ENCODE measurements around the gene ZNF827.

Gene ZNF827

DNA sequence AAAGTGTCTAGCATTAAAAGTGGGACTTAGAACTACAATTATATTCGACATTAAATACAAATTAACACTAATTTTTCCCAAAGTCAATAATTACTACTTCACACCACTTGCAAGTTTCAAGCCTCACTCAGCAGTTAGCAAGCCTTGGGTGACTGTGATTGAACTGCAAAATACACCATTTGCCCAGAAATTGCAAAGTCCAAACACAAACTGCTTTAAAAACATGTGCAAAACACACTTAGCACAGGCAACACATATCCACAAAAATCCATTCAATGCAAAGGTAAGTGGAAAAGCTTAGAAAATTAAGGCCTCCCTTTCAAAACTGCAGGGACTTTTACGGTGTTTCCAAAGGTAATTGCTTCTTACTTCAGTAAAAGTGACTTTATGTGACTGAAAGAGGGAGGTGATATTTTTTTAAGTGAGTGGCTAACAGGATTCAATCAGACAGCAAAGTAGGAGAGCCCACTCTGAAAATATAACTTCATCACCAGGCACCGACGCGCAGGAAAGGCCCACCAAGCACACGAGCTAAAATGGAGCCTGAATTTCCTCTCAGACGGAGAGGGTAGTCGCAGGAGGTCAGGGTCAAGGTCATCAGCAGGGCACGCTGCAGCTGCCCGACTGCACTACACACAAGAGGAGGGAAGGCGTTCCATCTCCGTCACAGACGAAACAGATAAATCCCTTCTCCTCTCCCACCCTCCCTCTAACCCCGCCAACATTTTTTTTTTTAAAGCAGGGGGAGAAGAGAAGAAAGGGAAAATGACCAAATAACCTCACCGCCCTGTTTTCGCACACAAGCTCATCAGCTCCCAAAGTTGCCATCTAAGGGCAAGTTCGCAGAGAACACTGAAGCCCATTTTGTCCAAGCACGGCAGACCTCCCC, 3.1 kb downstream of the ZNF827 start:
- no peak for DNase-seq (ENCODE audit: low read depth in 2 of 2)

DNA sequence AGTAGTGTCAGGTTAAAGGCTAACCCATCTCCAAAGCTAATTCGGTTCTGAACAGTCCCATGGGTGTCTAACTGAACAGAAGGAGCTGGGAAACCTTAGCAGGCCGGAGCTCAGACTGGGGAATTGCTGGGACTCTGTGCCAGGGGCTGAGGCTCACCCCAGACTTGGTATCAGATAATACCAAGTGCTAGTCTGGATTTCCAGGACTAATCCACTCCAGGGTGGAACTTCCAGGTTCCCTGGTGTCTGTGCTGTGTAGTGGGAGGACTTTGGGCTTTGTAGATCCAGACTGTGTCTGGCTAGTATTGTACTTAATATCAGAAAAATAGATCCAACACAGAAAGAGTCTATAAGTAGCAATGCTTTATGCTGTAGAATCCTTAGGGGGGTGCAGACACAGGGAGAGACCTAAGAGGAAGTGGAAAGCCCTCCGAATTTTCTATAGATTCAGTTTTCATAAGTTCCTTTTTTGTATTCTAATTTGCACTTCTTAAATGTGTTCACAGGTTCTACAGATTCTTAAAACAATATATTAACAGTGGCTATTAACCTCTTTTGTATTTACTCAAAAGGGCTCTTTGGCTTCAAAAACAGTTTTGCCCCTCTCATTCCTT, 4.1 kb downstream of the ZNF827 start:
- no peak for DNase-seq (ENCODE audit: low read depth in 2 of 2)

DNA sequence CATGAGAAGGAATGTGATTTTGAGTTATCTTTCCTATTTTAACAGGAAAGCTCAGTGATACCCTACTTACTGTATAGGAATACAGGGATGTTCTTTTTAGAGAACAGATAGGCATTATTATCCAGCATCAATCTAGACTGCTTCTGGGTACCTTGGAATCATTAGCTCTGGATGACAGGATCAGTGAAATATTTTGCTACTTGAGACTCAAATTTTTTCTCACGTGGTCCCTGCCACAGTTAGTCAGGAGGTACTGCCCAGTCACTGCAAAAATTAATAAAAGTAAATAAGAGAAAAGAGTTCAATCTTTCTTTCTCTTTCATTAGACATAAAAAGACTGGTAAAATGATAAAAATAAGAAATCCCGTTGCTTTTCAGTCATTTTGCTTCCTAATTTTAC, 5.5 kb downstream of the ZNF827 start:
- DNase-seq (ENCODE audit: low read depth in 2 of 2) = no peak

DNA sequence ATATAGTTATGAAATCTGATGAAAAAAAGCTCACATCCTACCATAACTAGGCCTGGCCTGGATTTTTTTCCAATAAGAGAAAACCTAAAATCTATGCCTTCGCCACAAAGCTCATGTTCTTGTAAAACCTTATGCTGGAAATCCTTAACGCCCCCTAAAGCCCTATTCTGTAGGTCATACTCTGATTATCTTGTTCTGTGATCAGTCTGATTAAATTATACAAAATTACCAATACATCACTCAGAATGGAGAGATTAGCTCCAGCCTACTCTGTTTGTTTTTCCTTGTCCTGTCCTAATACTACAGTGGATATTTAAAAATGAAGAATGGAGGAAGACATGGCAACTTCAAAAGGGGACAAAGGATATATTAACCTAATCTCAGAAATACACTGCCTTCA, 7.2 kb downstream of the ZNF827 start:
- no peak for DNase-seq (ENCODE audit: low read depth in 2 of 2)

DNA sequence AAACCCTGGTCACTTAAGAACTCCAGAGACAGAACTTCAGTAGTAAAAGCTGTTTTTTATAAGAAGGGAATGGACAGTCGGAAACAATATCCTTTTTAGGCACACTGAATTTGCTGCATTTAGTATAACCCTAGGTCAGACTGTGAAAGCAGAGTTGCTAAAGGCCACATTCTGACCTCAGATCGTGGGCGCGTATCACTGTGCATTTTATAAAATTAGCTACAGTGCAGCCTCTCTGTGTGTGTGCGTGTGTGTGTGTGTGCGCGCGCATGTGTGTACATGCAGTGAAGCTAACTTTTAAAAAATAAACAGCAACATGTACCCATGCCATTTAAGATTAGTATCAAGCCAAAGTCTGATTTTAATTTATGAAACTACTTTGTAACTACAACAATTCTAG, 8.0 kb downstream of the ZNF827 start:
- DNase-seq (ENCODE audit: low read depth in 2 of 2) = no peak

DNA sequence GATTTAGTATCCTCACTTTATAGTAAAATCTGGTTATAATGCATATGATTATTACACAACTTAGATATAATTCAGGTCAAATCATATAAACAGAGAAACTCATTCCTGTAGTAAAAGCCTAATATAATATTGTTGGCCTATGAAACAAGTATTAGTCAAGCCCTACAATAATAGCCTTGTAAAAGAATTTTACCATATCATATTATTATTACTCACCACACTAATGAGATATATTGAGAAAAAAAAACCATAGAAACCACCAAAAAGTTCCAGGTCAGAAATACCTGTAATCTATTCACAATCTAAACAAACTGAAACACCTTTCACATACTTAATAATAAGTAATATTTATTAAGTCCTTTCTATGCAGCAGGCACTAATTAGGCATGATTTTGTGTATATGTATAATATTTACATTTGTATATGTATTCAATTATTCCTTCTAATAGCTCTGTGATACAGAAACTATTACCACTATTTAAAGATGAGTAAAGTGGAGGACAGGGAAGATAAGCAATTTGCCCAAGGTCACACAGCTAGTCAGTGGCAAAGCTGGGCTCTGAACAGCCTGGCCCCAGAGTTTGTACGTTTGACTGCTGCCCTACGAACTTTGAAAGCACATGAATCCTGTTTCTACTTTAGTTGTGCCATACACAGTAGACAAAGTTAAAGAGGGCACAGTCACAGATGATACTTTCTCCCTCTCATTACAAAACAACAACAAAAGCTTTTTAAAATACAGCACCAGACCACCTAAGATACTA, 9.0 kb downstream of the ZNF827 start:
- DNase-seq (ENCODE audit: low read depth in 2 of 2) = no peak

DNA sequence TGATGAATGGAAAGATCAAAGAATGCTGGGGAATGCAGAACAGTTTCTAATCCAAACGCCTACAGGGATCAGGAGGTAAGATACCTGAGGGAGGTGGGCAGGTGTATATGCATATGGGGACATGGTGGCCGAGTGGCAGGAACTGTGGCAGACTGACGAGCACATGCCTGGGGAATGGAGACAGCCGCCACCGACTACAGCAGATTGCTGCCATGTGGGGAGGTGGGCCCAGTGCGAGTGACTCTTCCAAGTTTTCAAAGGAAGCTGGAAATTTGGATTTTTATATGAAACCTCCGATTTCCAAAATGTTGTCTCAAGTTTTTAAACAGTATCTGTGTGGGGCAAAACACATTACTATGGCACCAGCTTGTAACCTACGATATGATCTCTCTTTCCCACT, 9.9 kb downstream of the ZNF827 start:
- no peak for DNase-seq (ENCODE audit: low read depth in 2 of 2)

DNA sequence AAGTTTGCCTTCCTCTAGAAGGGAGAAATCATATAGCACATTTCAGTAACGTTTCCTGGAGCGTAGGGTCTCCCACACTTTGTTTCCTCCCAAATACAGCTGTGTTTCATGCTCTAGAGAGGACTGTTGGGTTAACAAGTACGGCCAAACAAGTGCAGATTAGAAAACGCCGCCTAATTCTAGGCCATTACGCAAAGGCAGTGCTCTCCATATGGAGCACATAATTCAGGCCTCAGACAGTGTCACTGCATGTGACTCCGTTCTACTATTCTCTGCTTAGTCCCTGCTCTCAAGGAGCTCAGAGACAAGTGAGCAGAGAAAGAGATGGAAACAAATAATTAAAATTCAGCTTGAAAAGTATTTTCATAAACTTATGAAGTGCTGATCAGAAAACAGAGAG, 11.6 kb downstream of the ZNF827 start:
- DNase-seq (ENCODE audit: low read depth in 2 of 2) = no peak

DNA sequence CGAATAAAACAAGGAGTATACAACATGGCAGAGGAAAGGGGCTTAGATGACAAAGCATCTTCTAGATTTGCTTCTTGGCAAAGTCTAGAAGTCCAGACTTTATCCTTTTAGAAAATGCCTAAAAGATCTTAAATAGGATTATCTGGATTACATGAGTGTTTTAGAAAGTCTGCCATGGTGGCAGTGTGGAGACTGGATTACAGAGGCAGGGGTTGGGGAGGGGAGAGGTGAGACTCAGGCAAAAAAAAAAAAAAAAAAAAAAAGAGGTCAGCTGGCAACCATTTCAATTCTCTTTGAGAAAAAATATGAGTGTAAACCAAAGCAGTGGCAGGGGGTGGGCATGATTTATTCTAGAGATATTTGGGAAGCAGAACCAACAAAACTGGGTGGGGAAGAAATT, 17.4 kb downstream of the ZNF827 start:
- DNase-seq (ENCODE audit: low read depth in 2 of 2) = no peak

DNA sequence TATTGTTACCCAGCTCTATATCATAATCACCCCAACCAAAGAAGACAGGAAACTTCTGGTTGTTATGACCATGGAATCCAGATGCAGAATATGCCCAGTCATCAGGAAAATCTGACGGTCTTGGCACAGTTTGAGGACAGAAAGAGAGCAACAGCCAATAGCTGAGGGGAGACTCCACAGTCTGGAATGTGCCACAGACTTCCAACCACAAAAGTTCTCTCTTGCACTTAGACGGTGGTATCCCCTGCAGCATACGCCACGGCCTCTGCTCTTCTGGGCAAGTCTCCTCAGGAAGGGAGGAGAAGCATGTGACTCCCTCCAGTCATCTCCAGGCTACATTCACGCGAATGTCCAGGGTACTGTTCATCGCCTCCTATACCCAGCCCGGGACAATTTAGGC, 18.4 kb downstream of the ZNF827 start:
- DNase-seq (ENCODE audit: low read depth in 2 of 2) = no peak

DNA sequence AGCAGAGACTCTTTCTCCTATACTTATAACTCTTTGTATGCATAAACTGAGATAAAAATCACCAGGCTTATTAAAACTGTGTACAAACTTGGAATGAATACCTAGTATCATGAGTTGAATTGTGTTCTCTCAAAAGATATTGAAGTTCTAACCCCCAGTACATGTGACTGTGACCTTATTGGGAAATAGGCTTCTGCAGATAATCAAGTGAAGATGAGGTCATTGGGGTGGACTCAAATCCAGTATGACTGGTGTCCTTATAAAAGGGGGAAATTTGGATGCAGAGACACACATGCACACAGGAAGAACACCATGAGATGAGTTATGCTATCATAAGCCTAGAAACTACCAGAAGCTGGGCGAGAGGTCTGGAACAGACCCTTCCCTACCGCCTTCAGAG, 26.2 kb downstream of the ZNF827 start:
- DNase-seq (ENCODE audit: low read depth in 2 of 2) = no peak

DNA sequence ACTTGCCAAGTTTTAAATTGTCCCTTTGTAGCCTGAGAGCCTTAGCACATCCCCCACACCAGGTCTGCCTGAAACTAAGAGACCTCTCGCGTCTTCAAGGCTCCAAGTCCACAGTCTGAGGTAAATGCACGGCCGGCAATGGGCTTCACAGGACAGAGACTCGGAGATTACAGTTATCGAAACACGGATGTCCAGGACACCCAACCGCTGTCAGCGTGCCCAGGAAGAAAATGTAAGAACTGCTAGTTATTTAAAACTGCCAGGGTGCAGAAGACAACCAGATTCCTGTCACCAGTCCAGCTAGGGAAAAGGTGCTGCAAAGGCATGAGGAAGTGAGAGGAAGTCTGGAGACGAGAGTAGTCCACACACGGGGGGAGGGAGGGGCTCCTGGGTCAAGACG, 28.9 kb downstream of the ZNF827 start:
- DNase-seq (ENCODE audit: low read depth in 2 of 2) = no peak

DNA sequence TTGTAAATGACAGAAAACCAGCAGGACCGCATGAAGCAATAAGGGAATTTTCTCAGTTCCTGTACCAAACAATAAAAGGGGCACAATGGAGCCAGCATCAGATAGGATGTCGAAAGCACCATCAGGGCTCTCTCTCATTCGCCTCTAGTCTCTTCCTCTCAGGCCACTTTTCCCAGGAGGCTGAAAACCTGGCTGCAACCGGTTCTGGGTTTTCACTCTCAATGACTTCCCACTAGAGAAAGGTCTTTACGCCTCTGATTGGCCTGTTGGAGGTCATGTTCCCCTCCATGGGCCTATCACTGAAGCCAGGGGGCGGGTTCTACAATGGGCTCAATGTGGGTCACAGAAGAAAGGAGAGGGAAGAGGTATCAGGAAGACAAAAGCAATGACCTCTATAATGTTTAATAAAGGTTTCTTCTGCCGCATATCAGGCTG, 29.3 kb downstream of the ZNF827 start:
- DNase-seq (ENCODE audit: low read depth in 2 of 2) = no peak

DNA sequence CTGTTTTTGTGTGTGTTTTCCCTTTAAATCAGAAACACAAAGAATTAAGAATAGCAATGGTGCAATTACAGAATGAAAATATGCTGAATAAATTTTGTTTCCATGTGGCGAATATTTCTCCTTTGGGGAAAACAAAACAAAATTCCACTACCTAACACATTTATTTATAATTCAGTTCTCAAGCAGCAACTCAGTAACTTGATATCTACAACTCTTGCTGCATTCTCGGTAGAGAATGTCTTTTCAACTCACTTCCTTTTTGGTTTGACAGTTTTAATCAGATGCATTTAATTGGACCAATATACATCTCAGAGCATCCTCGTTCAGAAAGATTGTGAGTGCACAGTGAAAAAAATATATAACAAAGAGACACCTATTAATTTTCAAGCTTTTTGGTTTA, 30.8 kb downstream of the ZNF827 start:
- no peak for DNase-seq (ENCODE audit: low read depth in 2 of 2)

DNA sequence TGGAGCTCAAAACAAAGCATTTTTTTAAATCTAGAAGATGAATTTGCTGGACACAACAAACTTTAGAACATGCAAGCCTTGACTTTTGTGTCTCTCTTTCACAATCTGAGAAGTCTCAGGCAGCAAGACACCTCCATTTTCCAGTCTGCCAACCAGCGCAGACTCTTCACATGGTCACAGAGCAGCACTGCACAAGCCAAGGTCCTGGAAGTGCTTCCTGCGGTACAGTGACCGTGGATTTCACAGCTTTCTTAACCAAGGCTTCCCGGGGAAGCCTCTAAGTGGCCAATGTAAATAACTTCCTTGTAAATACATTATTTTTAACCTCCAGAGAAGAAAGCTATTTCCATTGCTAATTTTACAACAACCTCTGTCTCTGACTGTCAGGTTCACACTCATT, 31.2 kb downstream of the ZNF827 start:
- no peak for DNase-seq (ENCODE audit: low read depth in 2 of 2)

DNA sequence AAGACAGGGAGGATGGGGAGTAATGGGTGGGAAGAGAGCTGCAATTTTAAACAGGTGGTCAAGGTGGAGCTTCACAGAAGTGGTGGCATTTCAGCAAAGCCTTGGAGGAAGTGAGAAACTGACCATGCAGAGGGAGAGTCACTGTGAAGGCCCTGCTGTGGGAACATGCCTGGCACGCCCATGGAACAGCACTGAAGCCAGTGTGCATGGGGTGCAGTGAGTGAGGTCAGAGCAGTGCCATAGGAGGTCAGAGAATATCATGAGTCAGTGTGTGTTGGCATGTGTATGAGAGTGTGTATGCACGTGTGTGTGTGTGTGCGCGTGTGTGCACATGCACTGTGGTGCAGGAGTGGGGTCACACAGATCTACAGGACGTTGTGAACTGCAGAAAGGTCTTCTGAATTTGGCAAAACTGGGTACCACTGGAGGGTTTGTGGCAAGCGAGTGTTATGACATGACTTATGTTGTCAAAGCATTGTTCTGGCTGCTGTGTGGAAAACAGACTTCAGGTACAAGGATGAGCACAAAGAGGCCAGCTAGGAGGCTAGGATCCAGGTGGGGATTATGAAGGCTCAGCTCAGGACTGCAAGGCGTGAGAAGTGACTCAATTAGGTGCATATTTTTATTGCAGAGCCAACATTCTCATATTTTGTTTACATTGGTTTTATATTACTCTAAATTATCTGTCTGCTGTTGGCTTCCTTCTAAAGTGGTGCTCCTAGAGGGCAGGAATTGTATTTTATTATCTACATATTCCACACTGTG, 34.0 kb downstream of the ZNF827 start:
- DNase-seq (ENCODE audit: low read depth in 2 of 2) = no peak

DNA sequence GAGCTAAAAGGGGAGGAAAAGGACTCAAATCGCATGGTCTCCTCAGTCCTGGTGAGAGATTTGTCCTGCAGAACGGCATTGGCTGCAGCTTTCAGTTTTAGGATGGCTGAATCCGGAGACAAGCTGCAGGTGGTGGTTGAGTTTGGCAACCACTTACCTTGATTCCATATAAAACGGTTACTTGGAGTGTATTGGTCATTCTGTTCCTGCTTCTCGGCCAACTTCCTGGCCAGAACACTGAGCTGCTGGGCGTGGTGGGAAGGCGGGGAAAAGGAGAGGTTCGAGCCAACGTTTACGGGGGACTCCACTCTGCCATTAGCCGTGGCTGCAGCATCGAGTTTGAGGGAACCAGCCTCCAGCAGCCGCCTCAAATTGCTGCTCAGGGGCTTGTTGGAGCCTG, 36.1 kb downstream of the ZNF827 start:
- DNase-seq (ENCODE audit: low read depth in 2 of 2) = no peak

DNA sequence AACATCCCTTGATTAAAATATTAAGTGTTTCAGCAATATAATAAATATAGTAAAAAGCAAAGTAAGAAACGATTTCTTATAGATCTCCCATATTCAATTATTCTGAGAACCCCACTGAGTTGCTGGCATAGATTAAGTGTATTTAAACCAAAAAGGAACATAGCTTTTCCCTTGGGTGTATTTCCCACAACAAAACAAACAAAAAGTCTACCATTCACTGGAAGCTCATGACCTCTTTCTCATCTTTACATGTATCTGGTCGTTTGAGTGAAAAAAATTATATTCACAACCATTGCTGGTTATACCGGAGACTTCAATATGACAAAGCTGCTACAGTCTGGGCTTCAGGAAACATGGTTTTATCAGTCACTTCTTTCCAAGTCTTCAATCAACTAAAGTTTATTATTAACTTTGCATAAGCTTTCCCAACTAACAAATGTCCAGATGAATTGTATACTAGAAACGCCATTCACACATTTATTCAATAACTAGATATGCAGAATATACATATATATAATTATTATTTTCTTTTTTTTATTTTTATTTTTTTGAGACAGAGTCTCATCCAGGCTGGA, 38.6 kb downstream of the ZNF827 start:
- no peak for DNase-seq (ENCODE audit: low read depth in 2 of 2)

DNA sequence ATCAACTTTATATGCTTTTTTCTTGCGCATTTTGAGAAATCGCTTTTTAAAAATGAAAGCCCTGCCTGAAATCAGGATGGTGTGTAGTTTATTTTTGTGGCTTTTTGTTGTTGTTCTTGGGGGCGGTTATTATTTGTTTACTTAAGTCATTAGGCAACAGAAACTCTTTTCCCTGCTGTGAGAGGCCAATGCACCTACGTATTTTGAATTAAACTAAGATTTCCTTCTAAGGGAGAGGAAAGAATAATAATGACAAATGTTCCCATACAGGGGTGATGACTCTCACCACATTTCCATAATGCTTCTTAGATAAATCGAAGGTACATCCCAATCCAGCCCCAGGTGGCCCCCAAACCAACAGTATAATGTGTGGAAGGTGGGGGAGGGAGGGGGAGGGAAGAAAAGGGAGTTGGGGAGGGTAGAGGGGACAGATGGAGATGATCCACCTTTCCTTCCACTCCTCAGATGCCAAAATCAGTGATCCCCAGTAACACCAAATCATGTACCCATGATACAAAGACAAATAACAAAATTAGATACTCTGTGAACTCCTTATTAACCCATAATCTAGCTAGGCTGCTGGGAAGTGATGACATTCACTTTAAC, 39.6 kb downstream of the ZNF827 start:
- no peak for DNase-seq (ENCODE audit: low read depth in 2 of 2)

DNA sequence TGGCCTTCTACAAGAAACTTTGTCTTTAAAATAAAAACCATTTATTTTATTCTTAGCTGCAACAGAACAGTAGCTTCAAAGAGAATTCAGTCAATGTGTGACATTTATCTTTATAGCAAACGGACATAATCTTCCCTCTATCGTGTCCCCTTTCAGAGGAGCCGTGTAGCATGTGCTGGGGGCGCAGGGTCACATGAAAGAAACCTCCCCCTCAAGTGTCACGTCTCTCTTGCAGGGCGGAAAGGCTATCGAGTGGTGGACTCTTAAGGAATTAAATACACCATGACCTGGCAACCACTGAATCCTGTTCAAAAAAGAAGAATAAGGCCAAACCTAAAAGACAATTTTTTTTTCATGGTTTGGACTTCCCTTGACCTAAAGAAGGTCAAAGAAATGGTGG, 40.2 kb downstream of the ZNF827 start:
- no peak for DNase-seq (ENCODE audit: low read depth in 2 of 2)

DNA sequence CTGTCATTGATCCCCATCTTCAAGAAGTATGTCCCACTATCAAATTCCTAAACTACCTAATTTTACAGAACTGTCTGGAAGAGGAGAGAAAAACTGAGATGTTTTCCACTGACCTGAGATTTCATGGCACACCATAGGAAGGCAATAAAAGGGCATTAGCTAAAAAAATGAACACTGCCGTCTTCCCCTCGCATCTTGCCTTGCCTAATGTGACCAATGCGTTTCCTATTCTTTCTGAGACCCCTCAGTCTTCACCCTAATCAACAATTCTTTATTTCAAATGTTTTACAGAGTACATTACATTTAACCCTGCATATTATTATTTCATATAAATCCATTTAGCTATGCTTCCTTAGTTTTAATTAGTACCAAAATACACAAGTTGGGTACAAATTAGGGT, 43.6 kb downstream of the ZNF827 start:
- DNase-seq (ENCODE audit: low read depth in 2 of 2) = no peak
